ENCODE measurements around the gene SPEG. TPM values are rescaled to one million over a fixed set of nuclear protein-coding genes. Genes with fewer than 3 reads are reported as not detected.

Gene SPEG
- polyA plus RNA-seq, 1 donor (not counting 4 experiments of a cell fraction or from before 2014, with no cell fraction given), result 18.8 TPM

- Histone ChIP-seq H2AFZ (ENCODE audit: control insufficient read depth, low read length) (no peak within 1 kb of the TSS), H3K9me3 (ENCODE audit: control insufficient read depth, low read depth, low read length) (no peaks in the 10 kb centered on the region), H3K9me1 (ENCODE audit: control insufficient read depth, extremely low read depth, insufficient read depth, low read length) (no peaks in the 10 kb centered on the region), H3K4me2 (ENCODE audit: control insufficient read depth, extremely low read depth, insufficient read depth, low read depth, low read length) (peak within 1 kb of the TSS; percentile 19), H3K36me3 (ENCODE audit: control insufficient read depth in 2 of 2, extremely low read depth in 1 of 2, insufficient read depth in 2 of 2, low read length in 2 of 2) (no peaks in the 10 kb centered on the region), H3K4me1 (ENCODE audit: control insufficient read depth, extremely low read depth, insufficient read depth, low read length) (no peaks in the 10 kb centered on the region), H3K9ac (ENCODE audit: control insufficient read depth, extremely low read depth, insufficient read depth, low read length) (no peak within 1 kb of the TSS), H3K79me2 (ENCODE audit: control insufficient read depth, insufficient read depth, low read length) (no peaks in the 10 kb centered on the region), H3K4me3 (ENCODE audit: control insufficient read depth in 2 of 3, extremely low read depth in 1 of 3, insufficient read depth in 2 of 3, low read depth in 1 of 3, low read length in 3 of 3) (no peak within 1 kb of the TSS), H3K27me3 (ENCODE audit: control insufficient read depth, extremely low read depth, insufficient read depth, low read length) (peaks cover 34% of the 10 kb centered on the region), H4K20me1 (ENCODE audit: control insufficient read depth, extremely low read depth, insufficient read depth, low read length) (no peaks in the 10 kb centered on the region), H3K27ac (ENCODE audit: control insufficient read depth, insufficient read depth, low read length) (no peak within 1 kb of the TSS)
- dilution Hi-C loops (cut with MboI; ENCODE audit: extremely low pct_ligation_motif_present, low sequenced_read_pairs), result no loop called here
- no peak for DNase-seq (ENCODE audit: low read depth, low spot score)
- TF ChIP-seq CTCF (optimal IDR thresholded peaks at IDR 0.05 in 1 of 3, IDR thresholded peaks at IDR 0.05 in 1 of 3, conservative IDR thresholded peaks at IDR 0.05 in 1 of 3; ENCODE audit: extremely low read depth in 1 of 3, insufficient read depth in 2 of 3, low read length in 3 of 3) (no peak), EZH2 (IDR thresholded peaks at IDR 0.05; ENCODE audit: low read length) (peak; percentile 84)
- no peak for FAIRE-seq
Observed at GRCh38 chr2:219418155-219419011, 16.3 kb upstream of the SPEG start, which contains the start of gene DES. Gene DES (plus strand): TSS chr2:219418377. CDS start chr2:219418463, 86 bp downstream.

GRCh38 chr2:219419012-219419324 is 15.7 kb upstream of the SPEG start:
- Histone ChIP-seq H3K9me1 (ENCODE audit: control insufficient read depth, extremely low read depth, insufficient read depth, low read length) (no peaks in the 10 kb centered on the region), H3K36me3 (ENCODE audit: control insufficient read depth in 2 of 2, extremely low read depth in 1 of 2, insufficient read depth in 2 of 2, low read length in 2 of 2) (no peaks in the 10 kb centered on the region), H3K4me3 (ENCODE audit: control insufficient read depth in 2 of 3, extremely low read depth in 1 of 3, insufficient read depth in 2 of 3, low read depth in 1 of 3, low read length in 3 of 3) (no peak overlapping the region), H2AFZ (ENCODE audit: control insufficient read depth, low read length) (no peak overlapping the region), H3K27ac (ENCODE audit: control insufficient read depth, insufficient read depth, low read length) (no peak overlapping the region), H3K9ac (ENCODE audit: control insufficient read depth, extremely low read depth, insufficient read depth, low read length) (no peak overlapping the region), H4K20me1 (ENCODE audit: control insufficient read depth, extremely low read depth, insufficient read depth, low read length) (no peaks in the 10 kb centered on the region), H3K9me3 (ENCODE audit: control insufficient read depth, low read depth, low read length) (no peaks in the 10 kb centered on the region), H3K79me2 (ENCODE audit: control insufficient read depth, insufficient read depth, low read length) (no peaks in the 10 kb centered on the region), H3K4me1 (ENCODE audit: control insufficient read depth, extremely low read depth, insufficient read depth, low read length) (no peaks in the 10 kb centered on the region), H3K27me3 (ENCODE audit: control insufficient read depth, extremely low read depth, insufficient read depth, low read length) (peaks cover 34% of the 10 kb centered on the region), H3K4me2 (ENCODE audit: control insufficient read depth, extremely low read depth, insufficient read depth, low read depth, low read length) (no peak overlapping the region)
- dilution Hi-C loops (cut with MboI; ENCODE audit: extremely low pct_ligation_motif_present, low sequenced_read_pairs), result no loop called here
- TF ChIP-seq EZH2 (IDR thresholded peaks at IDR 0.05; ENCODE audit: low read length) (no peak), CTCF (optimal IDR thresholded peaks at IDR 0.05 in 1 of 3, IDR thresholded peaks at IDR 0.05 in 1 of 3, conservative IDR thresholded peaks at IDR 0.05 in 1 of 3; ENCODE audit: extremely low read depth in 1 of 3, insufficient read depth in 2 of 3, low read length in 3 of 3) (no peak)
- DNase-seq (ENCODE audit: low read depth, low spot score) (no peak), FAIRE-seq (no peak)
